GM18519 (cell line): ENCODE results near the gene ALDH3A1.

Experiments used
- ATAC-seq: cut with Tn5 transposase; IDR thresholded peaks from one replicate; pipeline ENCODE4 v1.9.1; 2021; ENCODE audit warnings: mild to moderate bottlenecking, moderate library complexity; ENCODE audit not compliant: unreplicated experiment, low FRiP score

ALDH3A1 gene

DNA sequence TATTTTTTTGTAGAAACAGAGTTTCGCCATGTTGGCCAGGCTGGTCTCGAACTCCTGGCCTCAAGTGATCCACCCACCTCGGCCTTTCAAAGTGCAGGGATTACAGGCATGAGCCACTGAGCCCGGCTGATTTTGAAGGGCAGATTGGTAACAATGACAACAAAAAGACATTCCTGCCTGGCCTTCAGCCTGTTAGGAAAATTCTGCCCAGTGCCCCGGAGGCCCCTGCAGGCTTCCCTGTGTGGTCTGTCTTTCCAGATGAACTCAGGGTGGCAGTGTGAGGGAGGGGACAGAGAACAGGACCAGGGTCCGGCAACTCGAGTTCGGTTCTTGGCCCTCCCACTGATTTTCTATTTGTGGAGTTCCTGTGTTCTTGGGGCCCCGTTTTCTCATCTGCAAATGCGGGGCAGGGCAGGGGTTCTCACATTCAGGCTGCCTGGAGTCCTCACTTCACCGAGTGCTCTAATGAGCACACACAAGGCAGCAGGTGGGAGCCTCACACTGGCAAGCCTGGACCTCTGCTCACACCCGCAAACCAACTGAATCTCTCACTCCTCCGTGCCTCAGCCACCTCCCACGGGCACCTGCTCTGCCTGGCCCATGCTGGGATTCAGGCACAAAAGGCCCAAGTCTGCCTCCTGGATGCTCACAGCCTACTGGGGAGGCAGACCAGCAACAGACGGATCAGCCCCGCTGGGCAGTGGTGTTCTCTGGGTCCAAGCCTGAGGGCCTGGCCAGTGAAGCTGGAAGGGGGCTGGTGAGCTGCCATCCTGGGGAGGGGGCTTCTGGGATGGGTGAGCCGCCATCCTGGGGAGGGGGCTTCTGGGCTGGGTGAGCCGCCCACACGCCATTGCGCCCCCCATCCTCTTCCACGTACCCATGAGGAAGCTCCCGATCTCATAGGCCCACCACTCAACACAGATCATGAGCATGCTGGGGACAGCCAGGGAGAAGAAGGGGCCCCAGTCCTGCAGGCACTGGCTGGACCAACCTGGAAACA lies 42.0 kb downstream of the ALDH3A1 start:
- no peak for ATAC-seq

DNA sequence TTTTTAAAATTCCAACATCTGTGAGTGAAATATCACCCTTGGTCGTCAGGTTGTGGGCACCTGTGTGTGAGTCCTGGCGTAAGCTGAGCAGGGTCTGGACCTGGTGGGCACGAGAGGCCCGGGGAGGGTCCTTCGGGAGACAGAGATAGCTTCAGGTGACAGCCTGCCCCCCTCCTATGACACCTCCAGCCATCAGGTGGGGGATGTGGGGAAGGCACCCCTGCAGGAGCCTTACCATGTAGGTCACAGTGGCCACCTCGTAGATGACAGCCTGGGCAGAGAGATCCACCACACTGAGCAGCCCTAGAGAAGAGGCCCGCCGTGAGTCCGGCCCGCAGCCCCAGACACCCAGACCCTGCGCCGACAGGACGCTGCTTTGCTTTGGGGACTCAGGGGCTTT lies 42.9 kb downstream of the ALDH3A1 start:
- ATAC-seq, result no peak

DNA sequence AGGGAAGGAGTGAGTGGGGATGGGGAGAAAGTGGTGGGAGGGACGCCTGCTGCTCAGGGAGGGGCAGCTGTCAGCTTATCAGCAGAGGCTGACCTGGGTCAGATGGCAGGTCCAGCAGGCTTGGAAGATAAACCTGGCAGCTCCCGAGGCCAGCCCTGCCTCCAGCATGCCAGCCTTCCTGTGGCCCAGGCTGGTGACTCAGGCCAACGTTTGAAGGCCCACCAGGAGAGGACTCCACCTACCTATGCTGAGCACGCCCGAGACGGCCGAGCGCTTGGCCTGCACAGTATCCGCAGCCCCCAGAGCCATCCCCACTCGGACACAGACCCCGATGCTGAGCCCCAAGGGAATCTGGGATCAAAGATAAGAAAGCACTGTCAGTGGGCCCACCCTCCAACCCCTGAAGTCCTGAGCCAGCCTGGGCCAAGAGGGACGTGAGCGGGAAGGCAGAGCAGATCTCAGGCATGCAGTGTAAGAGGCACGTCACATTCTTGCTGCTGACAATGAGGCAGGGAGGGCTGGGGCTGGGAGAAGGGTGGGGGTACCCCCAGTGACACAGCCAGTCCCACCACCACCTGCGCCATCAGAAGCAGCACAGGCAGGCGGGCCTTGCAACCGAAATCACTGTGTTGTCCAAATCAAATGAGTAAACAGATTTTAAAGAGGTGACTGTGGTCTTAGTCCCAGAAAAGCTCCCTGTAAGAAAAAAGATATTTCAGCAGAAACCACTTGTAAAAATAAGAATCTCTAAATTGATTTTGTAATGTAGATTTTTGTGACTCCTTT lies 44.1 kb downstream of the ALDH3A1 start:
- no peak for ATAC-seq

DNA sequence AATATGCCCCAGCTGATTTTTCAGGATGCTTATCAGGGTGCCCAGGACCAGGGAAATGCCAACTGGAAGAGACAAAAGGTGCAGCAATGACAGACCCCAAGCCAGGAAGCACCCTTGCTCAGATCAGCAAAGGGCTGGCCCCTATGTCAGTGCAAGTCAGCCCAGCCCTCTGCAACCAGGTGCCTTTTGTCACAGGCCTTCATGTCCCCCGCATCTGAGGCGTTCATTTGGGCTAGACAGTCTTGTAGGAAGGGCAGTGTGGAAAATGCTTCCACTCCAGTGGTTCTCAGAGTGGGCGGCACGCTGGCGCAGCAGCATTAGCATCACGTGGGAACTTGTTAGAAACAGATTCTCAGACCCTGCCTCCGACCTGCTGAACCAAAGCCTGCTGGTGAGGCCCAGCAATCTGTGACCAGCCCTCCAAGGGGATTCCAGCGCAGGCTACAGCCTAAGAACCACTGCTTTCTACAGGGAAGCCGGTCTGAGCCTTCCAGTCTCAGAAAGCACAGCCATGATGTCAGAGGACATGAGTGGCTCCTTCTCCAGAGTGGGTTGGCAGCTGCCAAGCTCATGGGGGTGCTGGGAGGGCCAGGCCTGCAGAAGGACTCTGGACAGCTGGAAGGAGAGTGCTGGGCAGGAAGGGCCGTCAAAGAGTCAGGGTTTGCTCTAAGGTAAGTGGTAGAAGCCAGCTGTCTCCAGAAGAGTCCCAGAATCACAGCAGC lies 44.8 kb downstream of the ALDH3A1 start:
- ATAC-seq, result no peak

DNA sequence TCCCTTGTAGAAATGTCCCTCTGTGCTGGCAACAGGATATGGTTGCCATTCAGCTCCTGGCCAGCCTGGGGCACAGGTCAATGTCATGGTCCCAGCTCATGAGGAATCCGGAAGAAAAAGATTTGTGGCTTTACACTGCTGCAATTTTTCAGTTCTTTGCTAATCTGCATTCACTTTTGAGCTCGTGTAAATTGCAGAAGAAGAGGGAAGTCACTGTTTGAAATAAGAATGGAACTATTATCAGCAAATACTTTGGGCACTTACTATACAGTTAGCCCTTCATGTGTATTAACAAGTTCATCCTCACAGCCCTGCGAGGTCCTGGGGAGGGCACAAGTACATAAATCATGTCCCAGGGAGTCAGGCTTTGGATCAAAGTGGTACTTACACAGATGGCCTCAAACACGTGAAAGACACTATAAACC lies 45.9 kb downstream of the ALDH3A1 start:
- ATAC-seq, result no peak
